PC-9 (cell line): ENCODE measurements around the gene LGI1.

ENCODE experiments used
- EZH2 ChIP-seq: fragments of 200-600 bp; sonication (generic); IDR thresholded peaks from 2 replicates; pipeline ENCODE4 v1.8.0; 2017; ENCODE audit warnings: antibody characterized with exemption, low read depth
- TF ChIP-seq, protein P1 (sequence below): fragments of 200-600 bp; sonication (generic); conservative IDR thresholded peaks from 2 replicates; pipeline ENCODE4 v1.6.1; 2017; ENCODE audit warnings: mixed run types, antibody characterized with exemption, mild to moderate bottlenecking, moderate library complexity

- TF ChIP-seq, protein P1, sequence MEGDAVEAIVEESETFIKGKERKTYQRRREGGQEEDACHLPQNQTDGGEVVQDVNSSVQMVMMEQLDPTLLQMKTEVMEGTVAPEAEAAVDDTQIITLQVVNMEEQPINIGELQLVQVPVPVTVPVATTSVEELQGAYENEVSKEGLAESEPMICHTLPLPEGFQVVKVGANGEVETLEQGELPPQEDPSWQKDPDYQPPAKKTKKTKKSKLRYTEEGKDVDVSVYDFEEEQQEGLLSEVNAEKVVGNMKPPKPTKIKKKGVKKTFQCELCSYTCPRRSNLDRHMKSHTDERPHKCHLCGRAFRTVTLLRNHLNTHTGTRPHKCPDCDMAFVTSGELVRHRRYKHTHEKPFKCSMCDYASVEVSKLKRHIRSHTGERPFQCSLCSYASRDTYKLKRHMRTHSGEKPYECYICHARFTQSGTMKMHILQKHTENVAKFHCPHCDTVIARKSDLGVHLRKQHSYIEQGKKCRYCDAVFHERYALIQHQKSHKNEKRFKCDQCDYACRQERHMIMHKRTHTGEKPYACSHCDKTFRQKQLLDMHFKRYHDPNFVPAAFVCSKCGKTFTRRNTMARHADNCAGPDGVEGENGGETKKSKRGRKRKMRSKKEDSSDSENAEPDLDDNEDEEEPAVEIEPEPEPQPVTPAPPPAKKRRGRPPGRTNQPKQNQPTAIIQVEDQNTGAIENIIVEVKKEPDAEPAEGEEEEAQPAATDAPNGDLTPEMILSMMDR: no peak
- TF ChIP-seq EZH2: no peak
Observed at GRCh38 chr10:93753621-93754250, 4.0 kb upstream of the LGI1 start.
